ENCODE results near the gene ATOX1.
A peak's percentile ranks its signal among the peaks of the same experiment; 100 is the strongest.
"Not testable (repeated sequence)": the region's sequence is repeated elsewhere in the genome, so short reads cannot be mapped to it uniquely, and the experiment has no call there.

The ATOX1 gene

DNA sequence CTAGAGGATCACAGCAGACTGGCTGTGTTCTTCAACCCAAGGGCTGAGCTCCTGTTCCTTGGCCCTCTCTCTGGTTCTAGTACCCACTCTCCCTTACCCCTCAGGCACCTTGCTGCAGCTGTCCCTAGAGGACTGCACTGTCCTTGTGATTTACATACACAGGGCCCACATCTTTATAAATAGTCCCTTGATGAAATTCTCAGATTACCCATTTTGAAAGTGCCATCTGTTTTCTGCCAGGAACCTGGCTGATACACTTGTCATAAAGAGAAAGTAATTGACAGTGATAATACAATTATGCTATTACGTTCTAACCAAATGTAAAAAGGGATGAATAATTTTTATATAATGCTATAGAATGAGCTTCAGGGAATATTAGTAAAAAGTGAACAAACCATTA is 55.2 kb downstream of the ATOX1 start:
- TF ChIP-seq, protein P1, sequence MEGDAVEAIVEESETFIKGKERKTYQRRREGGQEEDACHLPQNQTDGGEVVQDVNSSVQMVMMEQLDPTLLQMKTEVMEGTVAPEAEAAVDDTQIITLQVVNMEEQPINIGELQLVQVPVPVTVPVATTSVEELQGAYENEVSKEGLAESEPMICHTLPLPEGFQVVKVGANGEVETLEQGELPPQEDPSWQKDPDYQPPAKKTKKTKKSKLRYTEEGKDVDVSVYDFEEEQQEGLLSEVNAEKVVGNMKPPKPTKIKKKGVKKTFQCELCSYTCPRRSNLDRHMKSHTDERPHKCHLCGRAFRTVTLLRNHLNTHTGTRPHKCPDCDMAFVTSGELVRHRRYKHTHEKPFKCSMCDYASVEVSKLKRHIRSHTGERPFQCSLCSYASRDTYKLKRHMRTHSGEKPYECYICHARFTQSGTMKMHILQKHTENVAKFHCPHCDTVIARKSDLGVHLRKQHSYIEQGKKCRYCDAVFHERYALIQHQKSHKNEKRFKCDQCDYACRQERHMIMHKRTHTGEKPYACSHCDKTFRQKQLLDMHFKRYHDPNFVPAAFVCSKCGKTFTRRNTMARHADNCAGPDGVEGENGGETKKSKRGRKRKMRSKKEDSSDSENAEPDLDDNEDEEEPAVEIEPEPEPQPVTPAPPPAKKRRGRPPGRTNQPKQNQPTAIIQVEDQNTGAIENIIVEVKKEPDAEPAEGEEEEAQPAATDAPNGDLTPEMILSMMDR (IDR thresholded peaks at IDR 0.05; ENCODE audit: control insufficient read depth, insufficient read depth, low read depth, low read length, missing control alignments), result no peak
- no peak for DNase-seq (ENCODE audit: low read depth)
- H3K4me3 ChIP-seq (ENCODE audit: control insufficient read depth, low read depth, low read length), result no peak overlapping the region

GRCh38 chr5:151700820-151701219 is 57.6 kb downstream of the ATOX1 start:
- no peak for DNase-seq (ENCODE audit: low read depth)
- H3K4me3 ChIP-seq (ENCODE audit: control insufficient read depth, low read depth, low read length), result no peak overlapping the region
- TF ChIP-seq, protein P1 (IDR thresholded peaks at IDR 0.05; ENCODE audit: control insufficient read depth, insufficient read depth, low read depth, low read length, missing control alignments), result no peak

GRCh38 chr5:151700296-151700695 is 58.1 kb downstream of the ATOX1 start:
- TF ChIP-seq, protein P1 (IDR thresholded peaks at IDR 0.05; ENCODE audit: control insufficient read depth, insufficient read depth, low read depth, low read length, missing control alignments), result no peak
- no peak for DNase-seq (ENCODE audit: low read depth)

GRCh38 chr5:151699071-151699901 is 59.1 kb downstream of the ATOX1 start:
- TF ChIP-seq, protein P1 (IDR thresholded peaks at IDR 0.05; ENCODE audit: control insufficient read depth, insufficient read depth, low read depth, low read length, missing control alignments), result no peak
- peak; percentile 95 for DNase-seq (ENCODE audit: low read depth)

More at GRCh38 chr5:151700296-151700695, 58.1 kb downstream of the ATOX1 start:
- H3K4me3 ChIP-seq (ENCODE audit: control insufficient read depth, low read depth, low read length), result no peak overlapping the region

GRCh38 chr5:151698081-151698480 is 60.4 kb downstream of the ATOX1 start:
- DNase-seq (ENCODE audit: low read depth); H3K4me3 ChIP-seq (ENCODE audit: control insufficient read depth, low read depth, low read length): not testable (repeated sequence)

More at GRCh38 chr5:151699071-151699901, 59.1 kb downstream of the ATOX1 start:
- no peak overlapping the region for H3K4me3 ChIP-seq (ENCODE audit: control insufficient read depth, low read depth, low read length)

- no peak for DNase-seq (ENCODE audit: low read depth)
- TF ChIP-seq, protein P1 (IDR thresholded peaks at IDR 0.05; ENCODE audit: control insufficient read depth, insufficient read depth, low read depth, low read length, missing control alignments), result no peak
- H3K4me3 ChIP-seq (ENCODE audit: control insufficient read depth, low read depth, low read length), result no peak overlapping the region
Measured at GRCh38 chr5:151697452-151697851, 61.0 kb downstream of the ATOX1 start.

- DNase-seq (ENCODE audit: low read depth), result peak; percentile 99
Measured at GRCh38 chr5:151696470-151697061, 61.9 kb downstream of the ATOX1 start.

More at GRCh38 chr5:151696470-151697061, 61.9 kb downstream of the ATOX1 start:
- TF ChIP-seq, protein P1 (IDR thresholded peaks at IDR 0.05; ENCODE audit: control insufficient read depth, insufficient read depth, low read depth, low read length, missing control alignments), result no peak
- H3K4me3 ChIP-seq (ENCODE audit: control insufficient read depth, low read depth, low read length), result peak overlapping the region; percentile 19

All from AG09309 (cell line).